Type B pancreatic cell (in vitro differentiated cells): ENCODE results near the gene KIF3B. TPM values are rescaled to one million over a fixed set of nuclear protein-coding genes. Genes with fewer than 3 reads are reported as not detected.
"Not testable (repeated sequence)": the region's sequence is repeated elsewhere in the genome, so short reads cannot be mapped to it uniquely, and the experiment has no call there.

Experiments
- DNase-seq: peaks from one replicate; pipeline ENCODE4 v3.0.0; 2021; ENCODE audit warnings: mixed read lengths; ENCODE audit not compliant: unreplicated experiment; ENCODE audit errors: extremely low spot score
- H3K27ac Mint-ChIP-seq: 2 replicates; pipeline ENCODE4 v1.8.0; 2021; ENCODE audit warnings: mild to moderate bottlenecking, mixed read lengths
- H3K27me3 Mint-ChIP-seq: 2 replicates; pipeline ENCODE4 v1.8.0; 2021; ENCODE audit warnings: mixed read lengths
- H3K36me3 Mint-ChIP-seq: 2 replicates; pipeline ENCODE4 v1.8.0; 2021; ENCODE audit warnings: mixed read lengths
- H3K4me1 Mint-ChIP-seq: one replicate; pipeline ENCODE4 v1.8.0; 2021; ENCODE audit warnings: mixed read lengths; ENCODE audit not compliant: unreplicated experiment
- H3K4me3 Mint-ChIP-seq: 2 replicates; pipeline ENCODE4 v1.8.0; 2021; ENCODE audit warnings: mild to moderate bottlenecking, mixed read lengths
- H3K9me3 Mint-ChIP-seq: 2 replicates; pipeline ENCODE4 v1.8.0; 2021; ENCODE audit warnings: mixed read lengths
- CTCF ChIP-seq: fragments of 200-600 bp; sonication (generic); conservative IDR thresholded peaks from 2 replicates; pipeline ENCODE4 v1.5.0; 2021; ENCODE audit warnings: antibody characterized with exemption, mild to moderate bottlenecking
- total RNA-seq: library from RNA; stranded (reverse); gene quantifications from 2 replicates; pipeline ENCODE4 v1.2.1, GENCODE V29; 2021; ENCODE audit warnings: low replicate concordance

Gene KIF3B
- total RNA-seq, 1 donor from 2014 or later = 41.2 TPM

- TF ChIP-seq CTCF = no peak
- Mint-ChIP-seq H3K36me3 (no peaks in the 10 kb centered on the region), H3K4me1 (peaks cover 6% of the 10 kb centered on the region), H3K27ac (no peak overlapping the region), H3K9me3 (peaks cover 4% of the 10 kb centered on the region), H3K4me3 (no peak overlapping the region), H3K27me3 (peaks cover 10% of the 10 kb centered on the region)
- DNase-seq = no peak
Measured at GRCh38 chr20:32251470-32251869, 26.0 kb upstream of the KIF3B start.

GRCh38 chr20:32252189-32252588 lies 25.3 kb upstream of the KIF3B start:
- H3K27me3 Mint-ChIP-seq = peaks cover 10% of the 10 kb centered on the region
- peaks cover 10% of the 10 kb centered on the region for H3K4me1 Mint-ChIP-seq
- DNase-seq = no peak
- no peak for TF ChIP-seq CTCF
- no peaks in the 10 kb centered on the region for H3K36me3 Mint-ChIP-seq
- H3K9me3 Mint-ChIP-seq = peaks cover 4% of the 10 kb centered on the region
- H3K27ac Mint-ChIP-seq = no peak overlapping the region
- no peak overlapping the region for H3K4me3 Mint-ChIP-seq

- not testable (repeated sequence) for H3K9me3 Mint-ChIP-seq, H3K4me1 Mint-ChIP-seq, H3K36me3 Mint-ChIP-seq, H3K27me3 Mint-ChIP-seq, DNase-seq, H3K4me3 Mint-ChIP-seq, H3K27ac Mint-ChIP-seq
Measured at GRCh38 chr20:32260973-32261372, 16.5 kb upstream of the KIF3B start.

GRCh38 chr20:32261644-32262043 lies 15.8 kb upstream of the KIF3B start:
- DNase-seq = no peak
- Mint-ChIP-seq H3K27ac (no peak overlapping the region), H3K9me3 (no peaks in the 10 kb centered on the region), H3K27me3 (peaks cover 3% of the 10 kb centered on the region), H3K36me3 (no peaks in the 10 kb centered on the region), H3K4me1 (peaks cover 2% of the 10 kb centered on the region), H3K4me3 (no peak overlapping the region)
- TF ChIP-seq CTCF = no peak

- no peaks in the 10 kb centered on the region for H3K9me3 Mint-ChIP-seq
- no peak for DNase-seq
- peaks cover 10% of the 10 kb centered on the region for H3K27me3 Mint-ChIP-seq
- H3K36me3 Mint-ChIP-seq = no peaks in the 10 kb centered on the region
- TF ChIP-seq CTCF = no peak
- H3K4me3 Mint-ChIP-seq = no peak overlapping the region
- no peaks in the 10 kb centered on the region for H3K4me1 Mint-ChIP-seq
- no peak overlapping the region for H3K27ac Mint-ChIP-seq
Measured at GRCh38 chr20:32263398-32263954, 14.0 kb upstream of the KIF3B start.

GRCh38 chr20:32271620-32272019 lies 5.8 kb upstream of the KIF3B start:
- Mint-ChIP-seq H3K27me3 (peaks cover 30% of the 10 kb centered on the region), H3K4me1 (peaks cover 12% of the 10 kb centered on the region), H3K27ac (no peak overlapping the region), H3K4me3 (no peak overlapping the region), H3K36me3 (no peaks in the 10 kb centered on the region), H3K9me3 (no peaks in the 10 kb centered on the region)
- TF ChIP-seq CTCF = no peak
- DNase-seq = no peak
